Adrenal gland (tissue), 5 donors: ENCODE data around the gene SIPA1.

Experiments used
- POLR2A ChIP-seq, 2 donors: fragments of 450-650 bp; IDR thresholded peaks; one replicate each; pipeline ENCODE4 v1.6.1; 2017; ENCODE audit warnings: antibody characterized with exemption in 2 of 2, mild to moderate bottlenecking in 2 of 2, moderate library complexity in 1 of 2
- TF ChIP-seq, protein P1 (sequence below), 6 experiments: fragments of 450-650 bp in 4 of 6; fragments of 200-600 bp in 2 of 6; sonication (generic) in 1 of 6; IDR thresholded peaks; 1 replicate in 5 of 6; 2 replicates in 1 of 6; pipeline versions ENCODE4 v1.5.1 to v1.8.0; 2016 to 2021; ENCODE audit warnings: antibody characterized with exemption in 6 of 6, mild to moderate bottlenecking in 2 of 6, moderate library complexity in 1 of 6
- donor health status: DM: no; HTN: no; CAD: no.

DNA sequence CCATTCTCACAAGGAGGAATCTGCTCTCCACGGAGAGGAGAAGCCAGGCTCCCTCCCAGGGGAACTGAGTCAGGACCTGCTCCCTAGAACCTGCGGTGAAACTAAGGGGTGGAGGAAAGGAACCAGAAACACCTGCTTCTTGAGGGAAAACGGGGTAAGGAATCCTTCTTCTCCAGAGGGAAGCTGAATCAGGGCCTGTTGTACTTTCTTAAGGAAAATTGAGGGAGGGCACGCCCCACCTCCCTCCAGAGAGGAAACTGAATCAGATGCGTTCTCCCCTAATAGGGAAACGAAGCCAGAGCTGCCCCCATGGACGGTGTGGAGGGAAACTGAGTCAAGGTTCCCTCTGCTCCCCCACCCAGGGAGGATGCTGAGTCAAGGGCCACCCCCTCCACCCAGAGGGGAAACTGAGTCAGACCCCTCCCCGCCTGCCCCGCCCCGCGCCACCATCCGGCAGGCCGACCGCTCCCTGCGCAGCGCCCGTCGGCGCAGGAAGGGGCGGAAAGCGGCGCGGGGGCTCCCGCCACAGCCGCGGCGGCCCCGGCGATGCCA is 24.4 kb downstream of the SIPA1 start:
- TF ChIP-seq, protein P1, sequence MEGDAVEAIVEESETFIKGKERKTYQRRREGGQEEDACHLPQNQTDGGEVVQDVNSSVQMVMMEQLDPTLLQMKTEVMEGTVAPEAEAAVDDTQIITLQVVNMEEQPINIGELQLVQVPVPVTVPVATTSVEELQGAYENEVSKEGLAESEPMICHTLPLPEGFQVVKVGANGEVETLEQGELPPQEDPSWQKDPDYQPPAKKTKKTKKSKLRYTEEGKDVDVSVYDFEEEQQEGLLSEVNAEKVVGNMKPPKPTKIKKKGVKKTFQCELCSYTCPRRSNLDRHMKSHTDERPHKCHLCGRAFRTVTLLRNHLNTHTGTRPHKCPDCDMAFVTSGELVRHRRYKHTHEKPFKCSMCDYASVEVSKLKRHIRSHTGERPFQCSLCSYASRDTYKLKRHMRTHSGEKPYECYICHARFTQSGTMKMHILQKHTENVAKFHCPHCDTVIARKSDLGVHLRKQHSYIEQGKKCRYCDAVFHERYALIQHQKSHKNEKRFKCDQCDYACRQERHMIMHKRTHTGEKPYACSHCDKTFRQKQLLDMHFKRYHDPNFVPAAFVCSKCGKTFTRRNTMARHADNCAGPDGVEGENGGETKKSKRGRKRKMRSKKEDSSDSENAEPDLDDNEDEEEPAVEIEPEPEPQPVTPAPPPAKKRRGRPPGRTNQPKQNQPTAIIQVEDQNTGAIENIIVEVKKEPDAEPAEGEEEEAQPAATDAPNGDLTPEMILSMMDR (IDR thresholded peaks at IDR 0.05), result no peak
- TF ChIP-seq POLR2A (IDR thresholded peaks at IDR 0.05), result no peak
